Skeletal muscle tissue (tissue), 1 donor: ENCODE results near the gene DNAJC4. TPM values are rescaled to one million over a fixed set of nuclear protein-coding genes. Genes with fewer than 3 reads are reported as not detected.

Source experiments
- total RNA-seq: library from RNA; depleted of rRNA; stranded (reverse); fragments of >200 nt; gene quantifications from one replicate; pipeline ENCODE4 v1.2.3, GENCODE V29; 2014

DNAJC4 gene
- total RNA-seq, 1 donor from 2014 or later: 18.8 TPM

Other genes starting within 250 kb of the DNAJC4 start
- gene OTUB1, start 244.1 kb upstream of the DNAJC4 start, total RNA-seq: 18.3 TPM
- 0.52 TPM for gene FLRT1, start 194.6 kb upstream of the DNAJC4 start, total RNA-seq
- gene MACROD1, start 64.4 kb upstream of the DNAJC4 start, total RNA-seq: 91.9 TPM
- 69.9 TPM for gene STIP1, start 44.4 kb upstream of the DNAJC4 start, total RNA-seq
- gene FERMT3, start 23.8 kb upstream of the DNAJC4 start, total RNA-seq: 4.7 TPM
- 53.2 TPM for gene TRPT1, start 4.4 kb upstream of the DNAJC4 start, total RNA-seq
- 17.2 TPM for gene NUDT22, start 4.3 kb upstream of the DNAJC4 start, total RNA-seq
- 24.5 TPM for gene VEGFB, start 4.0 kb downstream of the DNAJC4 start, total RNA-seq
- 26.1 TPM for gene FKBP2, start 10.5 kb downstream of the DNAJC4 start, total RNA-seq
- 95.0 TPM for gene PPP1R14B, start 16.4 kb downstream of the DNAJC4 start, total RNA-seq
- 9.4 TPM for gene PLCB3, start 21.0 kb downstream of the DNAJC4 start, total RNA-seq
- gene BAD, start 54.1 kb downstream of the DNAJC4 start, total RNA-seq: 23.5 TPM
- 6.3 TPM for gene GPR137, start 55.3 kb downstream of the DNAJC4 start, total RNA-seq
- not detected for gene KCNK4, start 60.8 kb downstream of the DNAJC4 start, total RNA-seq
- gene CATSPERZ, start 69.8 kb downstream of the DNAJC4 start, total RNA-seq: not detected
- gene ESRRA, start 75.0 kb downstream of the DNAJC4 start, total RNA-seq: 35.0 TPM
- 247 TPM for gene TRMT112, start 87.0 kb downstream of the DNAJC4 start, total RNA-seq
- 144 TPM for gene PRDX5, start 87.6 kb downstream of the DNAJC4 start, total RNA-seq
- 2.6 TPM for gene CCDC88B, start 109.7 kb downstream of the DNAJC4 start, total RNA-seq
- 13.6 TPM for gene RPS6KA4, start 128.6 kb downstream of the DNAJC4 start, total RNA-seq